ENCODE measurements around the gene XYLT1.

- TF ChIP-seq CTCF (conservative IDR thresholded peaks at IDR 0.05; ENCODE audit: low read length) (no peak), EZH2phosphoT487 (IDR thresholded peaks at IDR 0.05; ENCODE audit: borderline replicate concordance) (no peak)
Observed at GRCh38 chr16:17396762-17397498, 73.8 kb downstream of the XYLT1 start.

Measured in Loucy (cell line).